HG03103 (cell line): ENCODE results near the gene ELMO1.

ENCODE experiments used
- ATAC-seq: cut with Tn5 transposase; IDR thresholded peaks from one replicate; pipeline ENCODE4 v1.9.1; 2021; ENCODE audit warnings: low read depth; ENCODE audit not compliant: unreplicated experiment

Gene ELMO1

DNA sequence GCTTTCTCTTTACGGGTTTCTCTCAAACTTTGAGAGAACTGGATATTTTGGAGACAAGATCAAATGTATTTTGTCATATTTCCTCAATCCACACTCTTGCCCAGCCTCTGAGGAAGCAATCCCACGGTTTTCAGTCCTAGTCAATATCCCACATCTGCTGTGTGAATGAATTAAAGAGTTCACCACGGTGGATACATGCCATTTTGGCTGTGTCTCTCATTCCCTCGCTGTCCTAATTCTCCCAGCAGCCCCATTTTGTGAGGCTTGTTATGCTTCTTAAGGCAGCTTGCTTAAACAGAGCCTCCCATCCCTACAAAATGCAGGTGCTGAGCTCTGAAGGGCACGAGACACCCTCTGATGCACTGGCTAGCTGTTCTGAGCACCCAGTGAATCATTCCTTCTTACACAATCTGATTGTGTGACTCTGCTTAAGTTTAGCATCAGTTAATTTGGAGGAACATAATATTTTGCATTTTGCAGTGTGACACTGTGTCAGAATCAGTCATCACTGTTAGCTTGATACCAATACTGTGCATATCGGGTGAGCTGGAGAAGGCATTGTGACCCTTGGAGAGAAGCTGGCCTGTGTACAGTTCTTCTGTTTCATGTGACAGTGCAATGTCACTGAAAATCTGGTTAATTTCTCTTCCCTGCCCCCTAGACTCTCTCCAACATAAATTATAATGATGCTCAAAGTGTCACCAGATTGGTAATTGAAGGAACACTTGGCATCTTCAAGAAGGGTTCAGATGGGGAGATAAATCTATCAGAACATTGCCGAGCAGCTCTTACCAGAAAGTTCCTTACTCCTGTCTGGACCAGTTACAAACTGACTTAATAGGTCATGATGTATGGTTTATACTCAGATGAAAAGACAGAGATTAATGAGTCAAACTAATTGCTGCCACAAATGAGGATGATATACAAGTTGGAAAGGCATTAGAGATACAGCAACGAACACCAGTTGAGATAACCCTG lies 620.6 kb downstream of the ELMO1 start:
- no peak for ATAC-seq

DNA sequence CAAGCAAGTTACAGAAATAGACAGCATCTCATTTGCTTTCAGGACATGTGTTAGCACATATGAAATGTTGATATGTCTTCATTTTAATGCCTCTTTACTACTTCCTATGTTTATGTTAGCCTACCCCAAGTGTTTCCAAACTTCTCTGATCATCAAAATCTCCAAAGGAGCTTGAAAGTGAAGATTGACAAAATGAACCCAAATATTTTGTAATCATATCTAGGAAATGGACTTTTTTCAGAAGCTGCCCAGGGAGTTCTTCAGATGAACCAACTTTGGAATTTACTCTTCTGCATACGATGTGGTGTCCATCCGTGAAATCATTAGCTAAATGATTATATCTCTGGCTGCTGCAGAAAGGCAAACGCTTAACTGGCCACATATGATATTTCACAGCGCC lies 623.2 kb downstream of the ELMO1 start:
- ATAC-seq = no peak

DNA sequence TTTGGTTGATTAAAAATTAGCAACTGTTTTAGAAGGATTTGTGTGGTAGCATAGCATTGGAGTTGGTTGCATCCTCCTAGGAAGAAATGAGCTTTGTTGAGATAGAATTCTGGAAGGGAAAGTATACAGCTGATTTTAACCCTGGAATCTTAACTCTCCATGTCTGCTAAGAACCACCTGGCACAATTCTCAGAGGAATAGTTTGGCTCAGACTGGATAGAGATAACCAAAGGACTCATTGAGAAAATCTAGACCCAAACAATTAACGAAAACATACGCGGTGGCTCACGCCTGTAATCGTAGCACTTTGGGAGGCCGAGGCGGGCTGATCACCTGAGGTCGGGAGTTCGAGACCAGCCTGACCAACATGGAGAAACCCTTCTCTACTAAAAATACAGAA lies 625.3 kb downstream of the ELMO1 start:
- ATAC-seq = no peak

DNA sequence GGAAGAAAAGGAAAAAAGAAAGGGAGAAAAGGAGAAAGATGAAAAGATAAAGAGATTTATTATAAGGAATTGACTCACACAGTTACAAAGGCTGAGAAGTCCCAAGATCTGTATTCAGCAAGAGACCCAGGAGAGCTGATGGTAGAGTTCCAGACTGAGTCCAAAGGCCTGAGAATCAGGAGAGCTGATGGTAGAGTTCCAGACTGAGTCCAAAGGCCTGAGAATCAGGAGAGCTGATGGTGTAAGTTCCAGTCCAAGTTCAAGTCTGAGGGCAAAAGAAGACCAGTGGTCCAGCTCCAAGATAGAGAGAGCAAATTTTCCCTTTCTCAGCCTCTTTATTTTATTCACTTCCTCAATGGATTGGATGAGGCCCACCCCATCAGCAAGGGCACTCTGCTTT lies 627.0 kb downstream of the ELMO1 start:
- ATAC-seq = no peak

DNA sequence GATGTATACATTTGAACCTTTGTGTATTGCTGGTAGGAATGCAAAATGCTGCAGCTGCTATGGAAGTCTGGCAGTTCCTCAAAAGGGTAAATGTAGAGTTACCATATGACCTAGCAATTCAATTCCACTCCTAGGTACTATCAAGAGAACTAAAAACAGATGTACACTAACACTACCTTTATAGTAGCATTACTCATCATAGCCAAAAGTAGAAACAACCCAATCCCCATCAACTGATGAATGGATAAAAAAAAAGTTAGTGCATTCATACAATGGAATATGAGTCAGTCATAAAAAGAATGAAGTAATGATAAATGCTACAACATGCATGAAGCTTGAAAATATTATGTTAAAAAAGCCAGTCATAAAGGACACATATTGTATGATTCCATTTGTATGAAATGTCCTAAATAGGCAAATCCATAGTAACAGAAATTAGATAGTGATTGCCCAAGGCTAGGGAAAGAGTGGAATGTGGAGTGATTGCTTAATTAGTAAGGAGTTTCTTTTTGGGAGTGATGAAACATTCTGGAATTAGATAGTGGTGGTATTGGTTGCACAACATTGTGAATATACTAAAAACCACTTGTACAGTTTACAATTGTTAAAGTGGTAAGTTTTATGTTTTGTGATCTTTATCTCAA lies 628.0 kb downstream of the ELMO1 start:
- ATAC-seq = no peak

DNA sequence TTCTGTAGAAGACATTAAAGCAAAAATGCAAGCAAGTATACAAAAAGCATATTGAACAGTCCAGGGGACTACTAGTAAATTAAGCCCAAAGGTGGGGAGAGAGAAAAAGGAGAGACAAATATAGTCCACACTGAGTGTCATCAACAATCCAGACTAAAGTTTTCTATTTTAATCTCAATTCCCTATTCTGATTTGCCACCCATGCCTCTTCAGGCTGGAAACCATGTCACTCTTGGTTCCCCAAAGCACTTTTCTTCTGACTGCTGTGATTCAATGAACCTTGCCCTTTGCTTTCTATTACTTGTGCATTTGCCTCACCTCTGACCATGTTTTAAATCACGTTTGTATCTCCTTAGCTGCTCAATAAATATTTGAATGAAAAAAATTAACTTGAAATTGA lies 629.0 kb downstream of the ELMO1 start:
- ATAC-seq = no peak

DNA sequence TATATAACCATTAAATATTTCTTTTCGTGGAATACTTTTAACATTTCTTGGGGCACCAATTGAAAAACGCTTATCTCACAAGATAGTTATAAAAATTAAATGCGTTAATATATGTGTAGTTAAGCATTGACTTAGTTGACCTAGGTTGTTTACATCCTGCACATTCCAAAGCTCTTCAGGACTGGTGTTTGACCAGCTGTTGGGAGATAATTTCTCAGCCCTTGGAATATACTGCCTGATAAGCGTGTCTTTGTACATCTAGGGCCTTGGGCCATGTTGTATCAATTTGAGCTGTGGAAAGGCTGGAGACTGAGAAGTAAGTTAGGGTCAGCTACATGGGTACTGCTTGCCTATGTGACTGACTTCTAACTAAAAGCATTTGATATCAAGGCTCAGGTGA lies 634.4 kb downstream of the ELMO1 start:
- ATAC-seq = no peak

DNA sequence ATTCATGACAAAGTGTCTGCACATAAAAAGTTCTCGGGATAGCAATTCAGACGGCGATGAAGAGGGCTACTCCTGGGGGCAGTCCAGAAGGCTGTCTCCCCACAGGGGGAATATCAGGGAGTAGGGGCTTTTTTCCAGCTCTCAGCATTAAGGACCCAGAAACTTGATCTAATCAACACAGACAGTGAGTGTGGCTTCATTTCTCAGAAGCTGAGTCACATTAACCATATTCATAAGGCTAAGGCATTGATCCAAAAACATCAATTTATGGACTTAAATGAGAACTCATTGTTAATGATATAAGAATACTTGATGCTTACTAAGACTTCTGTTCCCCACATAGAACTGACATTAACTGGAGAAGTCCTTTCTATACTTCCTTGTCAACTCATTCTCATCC lies 636.9 kb downstream of the ELMO1 start:
- no peak for ATAC-seq

DNA sequence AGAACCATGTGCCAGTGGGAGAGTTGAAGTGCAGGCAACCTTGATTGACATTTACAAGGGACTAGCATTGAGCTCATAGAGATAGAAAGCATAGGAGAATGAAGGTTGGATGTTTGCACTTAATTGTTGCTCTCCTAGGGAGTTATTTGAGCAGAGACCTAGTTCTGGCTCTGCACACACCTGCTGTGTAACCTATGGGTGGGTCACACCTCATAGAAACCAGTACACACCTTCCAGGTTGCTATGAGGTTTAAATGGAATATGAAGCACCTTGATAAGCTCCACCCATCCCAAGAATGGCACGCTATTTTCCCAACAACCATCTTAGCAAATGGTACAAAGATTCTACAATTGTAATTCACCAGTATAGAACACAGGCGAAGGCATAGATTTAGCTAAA lies 638.2 kb downstream of the ELMO1 start:
- no peak for ATAC-seq

DNA sequence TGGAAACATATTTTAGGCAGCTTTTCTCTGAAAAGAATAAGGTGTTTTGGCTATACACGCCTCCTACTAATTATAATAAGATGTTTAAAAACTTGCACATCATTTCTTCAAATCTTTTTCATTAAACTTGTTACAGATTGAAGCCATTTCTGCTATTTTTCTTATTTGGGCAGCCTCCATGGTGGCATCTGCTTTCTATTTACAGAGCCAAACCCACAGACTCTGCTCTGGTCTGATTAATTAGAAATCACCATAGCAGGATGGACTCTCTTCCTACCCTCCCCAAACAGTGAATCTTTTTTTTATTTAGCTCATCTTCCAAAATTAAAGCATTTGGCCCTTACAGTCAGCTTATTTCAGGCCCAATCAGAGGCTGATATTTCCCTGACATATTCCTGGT lies 638.6 kb downstream of the ELMO1 start:
- ATAC-seq = no peak

DNA sequence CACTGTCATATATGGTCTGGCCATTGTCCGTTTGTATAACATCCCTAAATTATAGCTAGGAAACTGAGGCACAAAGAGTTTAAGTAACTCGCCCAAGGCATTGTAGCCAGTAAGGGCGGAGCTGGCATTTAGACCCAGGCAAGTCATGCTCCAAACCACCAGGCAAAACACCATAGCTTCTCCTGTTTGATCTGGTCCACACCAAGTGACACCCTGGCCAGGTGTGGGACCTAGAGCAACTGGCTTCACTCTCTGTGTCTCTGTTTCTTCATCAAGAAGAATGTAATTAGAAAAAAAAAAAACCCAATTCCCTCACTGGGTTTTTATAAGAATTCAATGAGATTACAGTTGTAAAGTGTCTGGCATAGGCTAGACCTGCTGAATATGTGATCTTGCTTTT lies 639.2 kb downstream of the ELMO1 start:
- no peak for ATAC-seq

DNA sequence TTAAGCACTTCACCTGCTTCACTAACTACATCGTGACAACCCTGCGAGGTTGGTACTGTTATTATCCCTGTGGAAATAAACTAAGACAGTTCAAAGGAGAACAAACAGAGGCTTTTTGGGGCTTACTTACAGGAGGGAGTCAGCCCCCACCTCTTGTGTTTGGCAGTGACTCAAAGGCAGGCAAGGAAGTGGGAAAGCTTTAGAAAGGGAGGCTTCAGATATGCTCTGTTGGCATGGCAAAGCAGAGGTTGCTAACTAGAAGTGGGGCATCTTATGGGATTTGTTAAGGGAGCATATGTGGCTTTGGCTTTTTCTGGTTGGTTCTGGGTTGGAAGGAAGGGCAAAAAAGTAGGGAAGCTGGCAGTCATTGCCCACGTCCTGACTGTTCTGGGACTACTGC lies 639.6 kb downstream of the ELMO1 start:
- ATAC-seq = no peak

DNA sequence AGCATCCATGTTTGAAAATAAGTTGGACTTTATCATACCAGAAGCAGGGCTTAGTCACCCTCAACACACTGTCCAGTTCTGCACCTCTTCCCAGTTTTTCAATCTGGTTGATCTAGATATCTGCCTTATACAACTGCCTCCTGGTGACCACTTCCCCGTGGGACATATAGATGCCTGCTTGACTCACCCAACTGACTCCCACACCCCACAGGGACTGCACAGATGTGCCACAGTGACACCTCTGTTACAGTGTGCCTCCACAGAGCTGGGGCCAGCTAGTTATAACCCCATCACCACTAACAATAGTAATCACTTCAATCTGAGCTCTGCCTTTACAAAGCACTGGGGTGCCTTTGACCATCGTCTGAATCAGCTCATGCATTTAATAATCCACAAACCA lies 641.8 kb downstream of the ELMO1 start:
- ATAC-seq = no peak
